ENCODE measurements around the gene TSN. TPM values are rescaled to one million over a fixed set of nuclear protein-coding genes. Genes with fewer than 3 reads are reported as not detected.
A peak's percentile ranks its signal among the peaks of the same experiment; 100 is the strongest.
"Not testable (repeated sequence)": the region's sequence is repeated elsewhere in the genome, so short reads cannot be mapped to it uniquely, and the experiment has no call there.

The TSN gene
- total and polyA plus RNA-seq, 5 experiments from 2014 or later: 62.4 to 90.9 (median 74.8) TPM

GRCh38 chr2:121727332-121727731, 28.1 kb upstream of the TSN start:
- Mint-ChIP-seq H3K36me3 (peaks cover 9 to 68% (median 29%) of the 10 kb centered on the region in 3 donors), H3K4me3 (no peak overlapping the region), H3K9me3 (no peaks in the 10 kb centered on the region), H3K4me1 (peaks cover 8 to 22% (median 16%) of the 10 kb centered on the region in 4 donors), H3K27me3 (no peaks in the 10 kb centered on the region), H3K27ac (peak overlapping the region in 2 of 10 donors; percentile 5 to 26)
- POLR2A ChIA-PET: no interaction called here
- ATAC-seq: no peak
- DNase-seq: no peak

- H3K4me3 Mint-ChIP-seq: no peak overlapping the region
- no peak for ATAC-seq
- no peak for DNase-seq
- H3K9me3 Mint-ChIP-seq: no peaks in the 10 kb centered on the region
- POLR2A ChIA-PET: no interaction called here
- peaks cover 9 to 75% (median 29%) of the 10 kb centered on the region in 3 donors for H3K36me3 Mint-ChIP-seq
- H3K4me1 Mint-ChIP-seq: peaks cover 8 to 24% (median 16%) of the 10 kb centered on the region in 4 donors
- peak overlapping the region in 1 of 10 donors; percentile 53 for H3K27ac Mint-ChIP-seq
- no peaks in the 10 kb centered on the region for H3K27me3 Mint-ChIP-seq
Observed at GRCh38 chr2:121727950-121728349, 27.5 kb upstream of the TSN start.

GRCh38 chr2:121731366-121731765, 24.1 kb upstream of the TSN start:
- H3K9me3 Mint-ChIP-seq: no peaks in the 10 kb centered on the region
- DNase-seq (no peak), ATAC-seq (no peak)
- H3K4me1 Mint-ChIP-seq: peaks cover 16 to 43% (median 41%) of the 10 kb centered on the region in 4 donors
- H3K36me3 Mint-ChIP-seq: peaks cover 9 to 88% (median 29%) of the 10 kb centered on the region in 3 donors
- H3K27me3 Mint-ChIP-seq: no peaks in the 10 kb centered on the region
- no peak overlapping the region for H3K4me3 Mint-ChIP-seq
- H3K27ac Mint-ChIP-seq: peak overlapping the region in 5 of 10 donors; percentile 27 to 57 (median 33)
- POLR2A ChIA-PET: interaction anchor here (0.9 to 1.1 kb wide), 2 partner anchors 10 to 24 kb away, joined by 3 read pairs; partner anchors contain the start of gene TSN

- H3K27ac Mint-ChIP-seq: peak overlapping the region in 3 of 10 donors; percentile 1 to 85 (median 51)
- H3K4me3 Mint-ChIP-seq: peak overlapping the region in 6 of 10 donors; percentile 7 to 100 (median 95)
- H3K36me3 Mint-ChIP-seq: peaks cover 5 to 58% (median 11%) of the 10 kb centered on the region in 3 donors
- not testable (repeated sequence) for H3K27me3 Mint-ChIP-seq, ATAC-seq, H3K9me3 Mint-ChIP-seq, DNase-seq
- POLR2A ChIA-PET: interaction anchor here (2.1 to 3.7 kb wide), 2 partner anchors 85 to 204 kb away, joined by 5 to 37 read pairs; partner anchors contain the start of genes CLASP1 and RNU4ATAC
- peaks cover 20 to 70% (median 65%) of the 10 kb centered on the region in 4 donors for H3K4me1 Mint-ChIP-seq
Observed at GRCh38 chr2:121734544-121734943, 20.9 kb upstream of the TSN start.

- H3K4me3 Mint-ChIP-seq: peak overlapping the region; percentile 94 to 100 (median 96)
- H3K36me3 Mint-ChIP-seq: peaks cover 5 to 48% (median 9%) of the 10 kb centered on the region in 3 donors
- peak overlapping the region; percentile 85 to 99 (median 97) for H3K27ac Mint-ChIP-seq
- DNase-seq (peak in 3 of 10 donors; percentile 9 to 16 (median 15)), ATAC-seq (no peak)
- POLR2A ChIA-PET: interaction anchor here (1.6 to 3.9 kb wide), 6 partner anchors 16 to 207 kb away, joined by 5 to 40 read pairs (median 24); partner anchors contain the start of genes CLASP1, RNU4ATAC and TSN
- no peaks in the 10 kb centered on the region for H3K9me3 Mint-ChIP-seq
- peaks cover 20 to 71% (median 63%) of the 10 kb centered on the region in 4 donors for H3K4me1 Mint-ChIP-seq
- no peaks in the 10 kb centered on the region for H3K27me3 Mint-ChIP-seq
Observed at GRCh38 chr2:121735518-121736074, 19.9 kb upstream of the TSN start.

GRCh38 chr2:121736140-121736461, 19.4 kb upstream of the TSN start:
- peaks cover 5 to 43% (median 6%) of the 10 kb centered on the region in 3 donors for H3K36me3 Mint-ChIP-seq
- peak overlapping the region; percentile 94 to 100 (median 96) for H3K4me3 Mint-ChIP-seq
- POLR2A ChIA-PET: interaction anchor here (0.9 to 3.9 kb wide), 6 partner anchors 16 to 207 kb away, joined by 3 to 40 read pairs (median 24); partner anchors contain the start of genes CLASP1, RNU4ATAC and TSN
- DNase-seq: peak in 1 of 10 donors; percentile 16
- no peaks in the 10 kb centered on the region for H3K27me3 Mint-ChIP-seq
- no peak for ATAC-seq
- no peaks in the 10 kb centered on the region for H3K9me3 Mint-ChIP-seq
- peak overlapping the region; percentile 85 to 99 (median 97) for H3K27ac Mint-ChIP-seq
- peaks cover 20 to 66% (median 59%) of the 10 kb centered on the region in 4 donors for H3K4me1 Mint-ChIP-seq

- Mint-ChIP-seq H3K4me3 (peak within 1 kb of the TSS; percentile 94 to 100 (median 96)), H3K4me1 (peaks cover 16 to 60% (median 54%) of the 10 kb centered on the region in 4 donors), H3K36me3 (peaks cover 1 to 37% (median 3%) of the 10 kb centered on the region in 3 donors), H3K27ac (peak within 1 kb of the TSS; percentile 85 to 99 (median 97)), H3K27me3 (no peaks in the 10 kb centered on the region), H3K9me3 (no peaks in the 10 kb centered on the region)
- POLR2A ChIA-PET: interaction anchor here (0.7 to 3.9 kb wide), 7 partner anchors 15 to 208 kb away, joined by 3 to 40 read pairs (median 12); partner anchors contain the start of genes CLASP1, RNU4ATAC and TSN
- ATAC-seq (peak; percentile 85 to 86), DNase-seq (peak; percentile 97 to 100 (median 100))
Observed at GRCh38 chr2:121736462-121737336, 18.8 kb upstream of the TSN start, which contains the start of gene NIFK. Gene NIFK (minus strand): TSS chr2:121736875. CDS start chr2:121736850, 25 bp downstream.

- Mint-ChIP-seq H3K36me3 (no peaks in the 10 kb centered on the region), H3K4me3 (peak overlapping the region in 1 of 10 donors; percentile 41), H3K27ac (no peak overlapping the region), H3K9me3 (no peaks in the 10 kb centered on the region), H3K27me3 (no peaks in the 10 kb centered on the region), H3K4me1 (peaks cover 9 to 35% (median 27%) of the 10 kb centered on the region in 4 donors)
- DNase-seq (no peak), ATAC-seq (no peak)
- POLR2A ChIA-PET: no interaction called here
Observed at GRCh38 chr2:121740973-121741372, 14.5 kb upstream of the TSN start.

- Mint-ChIP-seq H3K9me3 (no peaks in the 10 kb centered on the region), H3K4me3 (peak overlapping the region in 1 of 10 donors; percentile 41), H3K4me1 (peaks cover 9 to 30% (median 26%) of the 10 kb centered on the region in 4 donors), H3K27ac (no peak overlapping the region), H3K36me3 (no peaks in the 10 kb centered on the region), H3K27me3 (no peaks in the 10 kb centered on the region)
- ATAC-seq: no peak
- POLR2A ChIA-PET: no interaction called here
- DNase-seq: no peak
Observed at GRCh38 chr2:121741450-121741849, 14.0 kb upstream of the TSN start.

- no peak for ATAC-seq
- DNase-seq: no peak
- Mint-ChIP-seq H3K36me3 (no peaks in the 10 kb centered on the region), H3K4me1 (no peaks in the 10 kb centered on the region), H3K27me3 (no peaks in the 10 kb centered on the region), H3K27ac (no peak overlapping the region), H3K4me3 (no peak overlapping the region), H3K9me3 (no peaks in the 10 kb centered on the region)
- POLR2A ChIA-PET: no interaction called here
Observed at GRCh38 chr2:121746071-121746578, 9.3 kb upstream of the TSN start.

- ATAC-seq: no peak
- POLR2A ChIA-PET: no interaction called here
Observed at GRCh38 chr2:121748202-121748601, 7.2 kb upstream of the TSN start.

GRCh38 chr2:121754851-121755236, 607 bp upstream of the TSN start:
- ATAC-seq: peak in 1 of 2 donors; percentile 1
- no peak for DNase-seq
- Mint-ChIP-seq H3K27me3 (no peaks in the 10 kb centered on the region), H3K9me3 (no peaks in the 10 kb centered on the region), H3K27ac (peak overlapping the region; percentile 86 to 99 (median 94)), H3K4me1 (peaks cover 9 to 33% (median 29%) of the 10 kb centered on the region in 4 donors), H3K4me3 (peak overlapping the region; percentile 92 to 100 (median 96)), H3K36me3 (peaks cover 0 to 27% (median 0%) of the 10 kb centered on the region in 3 donors)
- POLR2A ChIA-PET: interaction anchor here (3.0 to 4.3 kb wide), 2 partner anchors 17 to 224 kb away, joined by 9 to 40 read pairs; partner anchors contain the start of genes NIFK and RNU4ATAC

More at GRCh38 chr2:121748202-121748601, 7.2 kb upstream of the TSN start:
- Mint-ChIP-seq H3K4me3 (no peak overlapping the region), H3K27ac (peak overlapping the region in 1 of 10 donors; percentile 46), H3K4me1 (no peaks in the 10 kb centered on the region), H3K9me3 (no peaks in the 10 kb centered on the region), H3K27me3 (no peaks in the 10 kb centered on the region), H3K36me3 (no peaks in the 10 kb centered on the region)
- DNase-seq: no peak
